ENCODE results near the gene RRAD.

The RRAD gene

GRCh38 chr16:66913081-66913480 lies 12.3 kb downstream of the RRAD start:
- FAIRE-seq, result no peak

- FAIRE-seq, result no peak
Measured at GRCh38 chr16:66911801-66912200, 13.5 kb downstream of the RRAD start.

- no peak for FAIRE-seq
Measured at GRCh38 chr16:66911112-66911511, 14.2 kb downstream of the RRAD start.

GRCh38 chr16:66910175-66910940 lies 15.0 kb downstream of the RRAD start:
- no peak for FAIRE-seq

- FAIRE-seq, result no peak
Measured at GRCh38 chr16:66908762-66909559, 16.4 kb downstream of the RRAD start.

- FAIRE-seq, result no peak
Measured at GRCh38 chr16:66908116-66908515, 17.2 kb downstream of the RRAD start.

GRCh38 chr16:66906916-66907836 lies 18.2 kb downstream of the RRAD start:
- no peak for FAIRE-seq

- no peak for FAIRE-seq
Measured at GRCh38 chr16:66905633-66906539, 19.4 kb downstream of the RRAD start.

- FAIRE-seq, result no peak
Measured at GRCh38 chr16:66904846-66905632, 20.3 kb downstream of the RRAD start.

GRCh38 chr16:66904428-66904845 lies 20.9 kb downstream of the RRAD start:
- no peak for FAIRE-seq

- no peak for FAIRE-seq
Measured at GRCh38 chr16:66903544-66904427, 21.5 kb downstream of the RRAD start.

- no peak for FAIRE-seq
Measured at GRCh38 chr16:66902648-66903543, 22.4 kb downstream of the RRAD start.

- no peak for FAIRE-seq
Measured at GRCh38 chr16:66901626-66902025, 23.7 kb downstream of the RRAD start.

GRCh38 chr16:66900721-66901441 lies 24.5 kb downstream of the RRAD start:
- FAIRE-seq, result no peak

- FAIRE-seq, result no peak
Measured at GRCh38 chr16:66899945-66900710, 25.2 kb downstream of the RRAD start.

- no peak for FAIRE-seq
Measured at GRCh38 chr16:66899310-66899944, 25.9 kb downstream of the RRAD start.

GRCh38 chr16:66898933-66899309 lies 26.4 kb downstream of the RRAD start:
- FAIRE-seq, result no peak
